NOMO-1 treated with DMSO at 0.1 percent for 48 hours (cell line): Measurements from ENCODE around the gene SEMA4B.
"Not testable (repeated sequence)": the region's sequence is repeated elsewhere in the genome, so short reads cannot be mapped to it uniquely, and the experiment has no call there.

Experiments
- DNase-seq: peaks from one replicate; lab custom pipeline; 2025; ENCODE audit not compliant: unreplicated experiment; lab: John Stamatoyannopoulos, UW

SEMA4B gene

DNA sequence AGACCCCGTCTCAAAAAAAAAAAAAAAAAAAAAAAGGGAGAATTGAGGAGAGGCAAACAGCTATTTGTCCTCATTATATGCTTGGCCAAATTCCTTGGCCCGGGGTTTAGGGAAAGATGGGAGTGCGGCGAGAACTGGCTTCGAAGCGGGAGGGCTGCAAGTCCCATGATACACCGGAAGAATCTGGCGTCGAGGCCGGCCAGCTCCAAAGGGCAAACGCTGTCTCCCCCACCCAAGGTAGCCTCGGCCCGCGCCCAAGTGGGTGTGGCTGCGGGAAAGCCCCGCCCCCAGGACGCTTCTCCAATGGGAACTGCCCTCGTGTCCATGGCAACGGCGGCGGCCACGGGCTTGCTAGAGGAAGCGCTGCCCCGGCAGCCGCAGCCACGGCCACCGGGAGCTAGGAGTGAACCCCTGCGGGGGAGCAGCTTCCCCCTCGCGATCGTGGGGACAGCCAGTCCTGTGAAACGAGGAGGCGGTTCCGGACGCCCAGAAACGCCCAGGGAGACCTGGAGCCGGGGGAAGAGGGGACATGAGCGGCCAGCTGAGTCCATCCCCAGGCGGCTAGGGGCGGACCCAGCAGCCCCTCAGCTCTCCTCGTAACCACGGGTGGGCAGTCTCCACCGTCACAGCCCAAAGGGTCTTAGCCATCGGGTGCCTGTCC is 48.2 kb downstream of the SEMA4B start, which contains the start of gene TTLL13:
TTLL13 (plus strand) TSS at position 354 of the 661 bp plus-strand sequence. CDS start 1,075 bp downstream, outside the sequence.
- peak; percentile 29 for DNase-seq

DNA sequence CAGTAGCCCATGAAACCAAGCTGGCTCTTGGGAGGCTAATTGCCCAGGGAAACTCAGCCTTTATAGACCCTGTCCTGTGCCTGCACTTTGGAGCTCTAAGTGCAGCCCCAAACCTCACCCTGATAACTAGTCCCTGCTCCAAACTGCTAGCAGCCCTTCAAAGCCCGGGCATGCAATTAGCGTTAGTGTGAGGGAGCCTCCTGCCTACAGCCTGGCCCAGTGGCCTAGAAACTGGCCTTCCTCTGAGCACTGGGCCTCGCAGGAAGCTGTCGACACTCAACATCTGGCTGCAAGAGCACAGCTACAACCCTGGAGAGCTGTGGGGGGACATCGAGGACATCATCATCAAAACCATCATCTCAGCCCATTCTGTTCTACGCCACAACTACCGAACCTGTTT is 56.6 kb downstream of the SEMA4B start:
- no peak for DNase-seq

DNA sequence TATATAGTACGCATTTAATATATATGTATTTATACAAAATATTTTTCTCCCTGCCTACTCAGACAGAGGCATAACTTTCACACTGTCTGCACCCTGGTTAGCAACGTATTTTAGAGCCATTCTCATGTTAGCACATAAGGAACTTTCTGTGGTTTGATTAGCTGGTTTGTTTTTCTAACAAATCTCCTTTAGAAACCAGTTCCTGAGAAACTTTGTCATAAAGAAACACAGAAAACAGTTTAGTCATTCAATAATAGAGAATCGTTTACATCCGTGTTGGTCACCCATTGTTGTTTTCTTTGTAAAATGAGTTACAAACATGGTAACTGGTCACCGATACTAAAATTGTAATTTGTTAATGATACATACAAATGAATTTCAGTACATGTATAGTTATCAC is 58.4 kb downstream of the SEMA4B start:
- DNase-seq, result no peak

DNA sequence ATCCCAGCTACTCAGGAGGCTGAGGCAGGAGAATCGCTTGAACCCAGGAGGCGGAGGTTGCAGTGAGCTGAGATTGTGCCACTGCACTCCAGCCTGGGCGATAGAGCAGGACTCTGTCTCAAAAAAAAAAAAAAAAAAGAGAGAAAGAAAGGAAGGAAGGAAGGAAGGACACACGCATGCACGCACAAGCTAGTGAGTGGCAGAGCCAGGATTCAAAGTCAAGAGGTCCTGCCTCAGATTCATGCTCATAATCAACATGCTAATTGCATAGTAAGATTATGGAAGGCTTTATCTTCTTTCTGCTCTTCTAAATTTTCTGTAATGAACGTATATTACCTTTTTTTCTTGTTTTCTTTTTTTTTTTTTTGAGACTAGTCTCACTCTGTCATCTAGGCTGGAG is 59.6 kb downstream of the SEMA4B start:
- DNase-seq, result not testable (repeated sequence)

DNA sequence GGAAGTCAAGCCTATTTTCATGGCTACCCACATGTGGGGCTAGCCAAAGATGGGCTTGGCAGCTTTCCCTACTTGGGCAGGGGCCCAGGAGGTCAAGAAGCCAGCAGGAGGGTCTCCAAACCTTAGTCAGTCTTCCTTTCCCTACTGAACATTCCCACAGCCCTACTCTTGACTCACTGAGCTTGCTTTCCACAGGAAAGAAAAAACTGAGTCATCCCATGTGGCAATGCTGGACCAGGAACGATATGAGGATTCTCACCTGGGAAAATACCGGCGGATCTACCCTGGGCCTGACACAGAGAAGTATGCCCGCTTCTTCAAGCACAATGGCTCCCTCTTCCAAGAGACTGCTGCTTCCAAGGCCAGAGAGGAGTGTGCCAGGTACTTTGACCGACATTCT is 60.7 kb downstream of the SEMA4B start:
- DNase-seq, result no peak

DNA sequence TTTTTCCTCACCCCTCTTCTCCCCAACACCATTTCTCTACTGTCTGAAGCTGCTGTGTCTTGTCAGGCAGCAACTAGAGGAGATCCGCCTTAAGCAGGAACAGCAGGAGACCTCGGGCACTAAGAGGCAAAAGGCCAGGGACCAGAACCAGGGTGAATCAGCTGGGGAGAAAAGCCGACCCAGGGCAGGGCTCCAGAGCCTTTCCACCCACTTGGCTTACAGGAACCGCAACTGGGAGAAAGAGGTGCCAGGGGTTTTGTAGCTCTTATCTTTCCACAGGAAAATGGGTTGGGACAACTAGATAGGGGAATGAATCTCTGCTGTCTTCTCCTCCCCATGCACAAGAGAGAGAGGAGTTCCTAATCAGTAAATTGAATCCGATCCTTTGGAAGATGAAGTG is 61.3 kb downstream of the SEMA4B start:
- DNase-seq, result no peak

DNA sequence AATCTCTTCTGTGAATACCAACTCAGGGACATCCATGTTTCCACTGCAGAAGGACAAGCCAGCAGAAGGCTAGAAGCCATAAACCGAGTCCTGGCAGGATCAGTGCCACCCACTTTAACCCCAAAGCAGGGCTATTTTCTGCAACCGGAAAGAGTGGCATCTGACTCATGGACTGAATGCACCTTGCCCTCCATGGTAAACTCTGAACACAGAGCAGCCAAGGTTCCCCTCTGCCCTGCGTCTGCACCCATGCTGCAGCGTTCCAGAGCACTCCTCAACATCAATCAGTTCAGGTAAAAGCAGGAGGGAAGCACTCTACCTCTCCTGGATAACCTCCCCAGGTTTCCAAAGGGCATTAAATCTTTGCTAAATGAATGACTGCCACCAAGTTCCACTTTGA is 63.5 kb downstream of the SEMA4B start:
- peak; percentile 16 for DNase-seq

DNA sequence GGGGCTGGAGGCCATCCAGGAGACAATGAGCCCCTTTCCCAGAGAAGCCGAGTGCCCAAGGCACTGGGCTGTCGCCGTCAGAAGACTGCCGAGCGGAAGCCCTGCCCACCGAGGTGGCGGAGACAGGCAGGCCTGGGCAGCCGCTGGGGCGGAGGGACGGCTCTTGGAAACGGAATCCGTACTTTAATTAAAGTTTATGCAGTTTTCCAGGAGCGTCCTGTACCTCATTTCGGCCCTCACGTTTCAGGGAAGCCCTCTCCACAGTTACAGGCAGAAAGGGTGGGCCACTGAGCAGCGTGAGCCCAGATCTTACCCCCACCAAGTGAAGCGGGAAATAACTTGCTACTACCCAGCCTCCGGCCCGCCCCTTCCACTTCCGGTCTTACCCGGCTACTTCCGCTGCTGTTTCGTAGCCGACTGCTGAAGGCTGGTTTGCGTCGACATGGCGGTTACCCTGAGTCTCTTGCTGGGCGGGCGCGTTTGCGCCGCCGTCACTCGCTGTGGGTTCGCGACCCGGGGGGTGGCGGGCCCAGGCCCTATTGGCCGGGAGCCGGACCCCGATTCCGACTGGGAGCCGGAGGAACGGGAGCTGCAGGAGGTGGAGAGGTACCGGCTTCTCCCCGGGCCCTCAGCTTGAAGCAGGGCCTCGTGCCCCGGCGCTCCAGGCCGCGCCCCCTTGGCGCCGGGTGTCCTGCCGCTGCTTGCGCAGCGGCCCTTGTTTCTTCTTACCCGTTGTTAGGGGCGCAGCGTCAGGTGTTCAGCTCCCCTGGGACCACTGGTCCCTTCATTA is 64.3 kb downstream of the SEMA4B start, which contains the start of gene NGRN:
NGRN (plus strand) TSS at position 402 of the 790 bp plus-strand sequence; CDS start at position 443, 41 bp downstream.
- peak; percentile 92 for DNase-seq

DNA sequence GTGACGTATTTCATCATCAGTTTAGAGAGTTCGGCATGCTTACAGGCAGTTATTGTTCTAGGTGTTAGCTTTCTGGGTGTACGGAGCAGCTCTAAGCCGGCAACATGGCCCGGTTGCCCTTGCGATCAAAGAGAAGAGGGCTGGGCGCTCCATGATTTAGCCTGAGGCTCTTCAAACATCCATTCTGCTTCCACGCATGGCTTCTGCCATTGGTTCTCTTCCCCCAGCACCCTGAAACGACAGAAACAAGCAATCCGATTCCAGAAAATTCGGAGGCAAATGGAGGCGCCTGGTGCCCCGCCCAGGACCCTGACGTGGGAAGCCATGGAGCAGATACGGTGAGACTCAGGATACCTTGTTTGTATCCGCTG is 64.9 kb downstream of the SEMA4B start:
- peak; percentile 50 for DNase-seq

DNA sequence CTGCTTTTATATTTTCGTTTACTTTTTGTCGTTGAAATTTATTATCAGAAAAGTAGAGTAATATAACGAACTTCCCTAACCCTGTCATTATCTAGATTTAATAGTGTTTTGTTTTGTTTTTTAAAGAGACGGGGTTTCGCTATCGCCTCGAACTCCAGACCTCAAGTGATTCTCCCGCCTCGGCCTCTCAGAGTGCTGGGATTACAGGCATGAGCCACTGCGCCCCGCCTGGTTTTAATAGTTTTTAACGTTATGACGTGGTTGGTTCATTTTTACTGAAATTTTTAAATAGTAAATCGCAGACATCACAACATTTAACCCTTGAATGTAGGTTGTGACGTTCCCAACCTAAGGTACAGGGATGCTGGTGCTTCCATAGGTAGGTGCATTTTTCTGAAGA is 65.4 kb downstream of the SEMA4B start:
- DNase-seq, result no peak

DNA sequence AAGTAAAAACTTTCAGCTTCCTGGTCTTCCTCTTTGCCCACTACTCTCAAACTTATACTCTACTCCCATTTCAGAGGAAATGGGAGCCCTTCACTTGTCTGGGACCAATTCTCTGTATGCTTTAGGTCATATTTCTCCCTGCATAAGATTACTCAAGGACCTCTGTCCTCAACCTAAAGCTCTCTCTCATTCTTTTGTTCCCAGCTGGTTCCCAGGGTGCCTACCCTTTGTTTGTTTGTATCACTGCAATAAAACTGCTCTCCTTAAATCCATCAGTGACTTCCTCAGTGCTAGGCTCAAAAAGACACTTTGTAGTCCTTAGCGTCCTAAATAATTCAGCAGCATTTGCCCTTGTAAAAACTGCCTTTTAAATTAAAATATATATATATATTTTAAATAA is 67.3 kb downstream of the SEMA4B start:
- no peak for DNase-seq

DNA sequence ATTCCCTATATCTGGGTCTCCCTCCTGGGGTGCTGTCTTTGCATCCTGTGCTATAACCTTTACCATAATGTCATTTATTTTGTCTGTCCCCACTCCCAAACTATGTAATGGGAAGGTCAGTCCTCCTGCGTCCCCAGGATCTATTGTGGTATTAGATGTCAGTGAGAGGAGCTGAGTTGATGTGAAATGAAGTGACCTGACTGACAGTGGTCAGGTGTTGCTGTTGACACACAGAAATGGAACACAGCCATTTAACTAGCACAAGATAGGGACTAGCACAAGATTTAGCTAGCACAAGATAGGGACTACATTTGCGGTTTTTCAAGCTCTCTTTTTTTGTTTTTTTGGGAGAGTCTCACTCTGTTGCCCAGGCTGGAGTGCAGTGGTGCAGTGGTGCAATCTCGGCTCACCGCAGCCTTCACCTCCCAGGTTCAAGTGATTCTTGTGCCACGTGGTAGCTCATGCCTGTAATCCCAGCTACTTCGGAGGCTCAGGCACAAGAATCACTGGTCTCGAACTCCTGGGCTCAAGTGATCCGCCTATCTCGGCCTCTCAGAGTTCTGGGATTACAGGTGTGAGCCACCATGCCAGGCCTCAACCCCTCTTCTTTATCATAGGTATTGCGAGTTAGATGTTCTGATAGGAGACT is 69.5 kb downstream of the SEMA4B start:
- DNase-seq, result no peak

DNA sequence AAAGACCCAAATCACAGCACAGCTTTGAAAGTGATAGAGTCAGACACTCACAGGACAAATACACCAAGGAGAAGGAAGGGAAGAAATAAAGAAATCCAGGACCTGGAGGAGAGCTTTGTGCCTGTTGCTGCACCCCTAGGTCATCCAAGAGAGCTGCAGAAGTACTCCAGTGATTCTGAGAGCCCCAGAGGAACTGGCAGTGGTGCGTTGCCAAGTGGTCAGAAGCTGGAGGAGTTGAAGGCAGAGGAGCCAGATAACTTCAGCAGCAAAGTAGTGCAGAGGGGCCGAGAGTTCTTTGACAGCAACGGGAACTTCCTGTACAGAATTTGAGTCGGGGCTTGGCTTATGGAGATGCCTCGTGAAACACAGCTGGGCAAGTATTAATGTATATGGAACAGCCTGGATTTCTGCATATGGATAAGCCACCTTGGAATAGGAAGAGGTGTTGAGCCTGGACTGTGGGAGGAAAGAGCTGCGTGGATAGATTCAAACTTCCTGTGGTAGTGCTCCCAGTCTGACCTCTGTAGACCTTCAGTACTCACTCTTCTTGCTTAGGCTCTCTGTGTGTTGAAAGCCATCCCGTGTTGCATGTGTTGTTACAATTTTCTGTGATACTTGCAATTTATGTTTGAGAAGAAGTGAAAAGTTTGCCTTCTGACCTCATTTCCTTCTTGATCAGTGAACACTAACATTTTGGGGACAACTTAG is 70.5 kb downstream of the SEMA4B start:
- DNase-seq, result no peak

DNA sequence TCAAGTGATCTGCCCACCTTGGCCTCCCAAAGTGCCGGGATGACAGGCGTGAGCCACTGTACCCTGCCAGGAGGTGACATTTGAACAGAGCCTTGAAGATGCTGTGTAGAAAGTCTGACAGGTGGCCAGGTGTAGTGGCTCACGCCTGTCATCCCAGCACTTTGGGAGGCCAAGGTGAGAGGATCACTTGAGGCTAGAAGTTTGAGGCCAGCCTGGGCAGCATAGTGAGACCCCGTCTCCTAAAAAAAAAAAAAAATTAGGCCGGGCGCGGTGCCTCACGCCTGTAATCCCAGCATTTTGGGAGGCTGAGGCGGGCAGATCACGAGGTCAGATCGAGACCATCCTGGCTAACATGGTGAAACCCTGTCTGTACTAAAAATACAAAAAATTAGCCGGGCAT is 77.3 kb downstream of the SEMA4B start:
- DNase-seq, result not testable (repeated sequence)
